ENCODE data around the gene TMEM108.

TMEM108 gene

DNA sequence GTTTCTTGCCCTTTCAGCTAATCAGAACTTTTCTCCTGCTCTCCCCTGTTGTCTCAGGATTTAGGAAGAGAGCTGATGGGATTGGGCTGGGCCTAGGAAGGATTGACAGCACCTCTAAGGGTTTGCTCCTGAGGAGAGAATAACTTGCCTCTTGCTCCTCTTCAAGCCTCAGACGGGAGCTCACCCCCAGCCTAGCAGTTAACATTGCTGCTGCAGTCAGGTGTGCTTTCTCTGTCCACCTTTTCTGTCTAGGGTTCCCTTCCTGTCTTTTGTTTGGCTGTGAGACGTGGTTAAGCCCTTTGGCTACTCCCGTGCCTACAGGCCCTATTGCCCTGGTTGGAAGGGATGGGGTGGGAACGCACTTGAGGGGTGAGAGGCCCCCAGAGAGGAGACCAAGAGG, 20.1 kb downstream of the TMEM108 start:
- no peak for DNase-seq

GRCh38 chr3:133058831-133059230, 20.6 kb downstream of the TMEM108 start:
- no peak for DNase-seq

DNA sequence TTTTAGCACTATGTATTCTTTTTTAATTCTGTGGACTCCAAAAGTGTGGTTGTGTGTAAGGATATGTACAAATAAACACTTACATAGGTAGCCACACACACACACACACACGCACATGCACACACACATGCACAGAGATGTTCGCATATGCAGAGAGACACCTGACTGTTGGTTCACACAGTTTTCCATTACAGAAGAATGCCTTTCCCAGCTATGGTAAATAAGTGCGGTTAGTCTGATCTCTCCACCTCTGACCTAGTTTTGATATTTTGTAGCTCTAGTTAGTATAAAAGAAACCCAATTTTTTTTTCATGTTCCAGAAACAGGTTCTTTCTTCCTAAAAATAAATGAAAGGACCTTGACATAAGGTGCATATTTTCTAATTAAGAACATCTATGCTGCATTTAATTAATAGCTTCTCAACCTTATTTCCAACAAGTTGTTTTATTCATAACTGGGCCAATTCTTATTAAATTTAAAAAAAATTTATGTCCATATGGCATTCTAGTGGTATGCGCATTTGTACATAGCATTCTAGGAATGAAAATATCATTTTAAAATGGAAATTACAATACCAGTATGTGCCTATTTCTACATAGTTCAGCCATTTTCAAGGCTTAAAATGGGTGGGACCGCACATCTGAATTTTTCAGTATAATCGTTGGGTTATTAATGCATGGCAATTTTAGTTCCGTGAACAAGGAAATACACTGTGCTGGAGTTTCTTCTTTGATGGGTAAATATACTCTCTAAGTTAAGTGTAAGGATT, 27.2 kb downstream of the TMEM108 start:
- no peak for DNase-seq

DNA sequence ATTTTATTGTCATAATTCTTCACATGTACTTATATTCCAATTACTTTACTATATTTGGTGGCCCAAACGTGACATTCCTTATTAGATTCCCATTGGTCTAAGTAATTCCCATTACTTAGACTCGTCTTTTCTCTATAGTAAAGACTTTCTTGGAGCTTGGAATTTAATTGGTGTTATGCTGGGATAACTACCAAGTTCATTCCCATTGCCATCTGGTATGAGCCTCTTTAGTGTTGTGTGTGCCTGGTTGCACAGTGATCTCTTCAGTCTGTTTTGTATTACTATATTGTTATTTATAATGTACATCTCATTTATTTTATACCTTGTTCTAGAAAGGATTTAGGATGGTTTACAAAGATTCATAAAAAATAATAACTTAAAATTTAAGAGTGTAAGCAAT, 27.8 kb downstream of the TMEM108 start:
- no peak for DNase-seq

GRCh38 chr3:133069556-133070286, 31.5 kb downstream of the TMEM108 start:
- DNase-seq = no peak

GRCh38 chr3:133074977-133075376, 36.8 kb downstream of the TMEM108 start:
- no peak for DNase-seq

- DNase-seq = no peak
Observed at GRCh38 chr3:133077688-133078087, 39.5 kb downstream of the TMEM108 start.

GRCh38 chr3:133079621-133080020, 41.4 kb downstream of the TMEM108 start:
- DNase-seq = no peak

- no peak for DNase-seq
Observed at GRCh38 chr3:133081016-133081415, 42.8 kb downstream of the TMEM108 start.

GRCh38 chr3:133083395-133083794, 45.2 kb downstream of the TMEM108 start:
- DNase-seq = no peak

DNA sequence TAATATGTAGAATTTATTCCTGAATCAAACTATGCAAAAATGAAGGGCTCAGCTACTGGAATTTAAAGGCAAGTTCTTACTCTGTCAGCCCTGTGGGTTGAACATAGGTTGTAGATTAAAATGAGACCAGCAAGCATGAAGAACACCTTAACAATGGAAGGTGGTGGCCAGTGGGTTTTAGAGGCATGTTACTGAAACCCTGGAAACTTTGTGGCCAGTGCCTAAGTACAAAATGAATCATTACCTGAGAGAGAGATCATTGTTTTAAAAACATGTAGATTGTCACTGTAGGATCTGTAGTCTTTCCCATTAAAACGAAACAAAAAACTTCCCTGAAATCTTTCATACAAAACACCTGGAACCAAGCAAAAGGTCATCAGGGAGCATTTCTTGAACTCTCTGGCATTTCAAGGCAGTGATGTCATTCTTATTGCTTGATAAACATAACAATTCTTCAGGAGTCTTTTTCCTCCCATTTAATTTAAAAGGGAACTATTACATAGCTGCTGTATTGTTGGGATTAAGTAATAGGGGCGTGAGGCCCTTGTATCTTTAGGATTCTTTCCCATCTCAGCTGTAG, 51.8 kb downstream of the TMEM108 start:
- DNase-seq = no peak

DNA sequence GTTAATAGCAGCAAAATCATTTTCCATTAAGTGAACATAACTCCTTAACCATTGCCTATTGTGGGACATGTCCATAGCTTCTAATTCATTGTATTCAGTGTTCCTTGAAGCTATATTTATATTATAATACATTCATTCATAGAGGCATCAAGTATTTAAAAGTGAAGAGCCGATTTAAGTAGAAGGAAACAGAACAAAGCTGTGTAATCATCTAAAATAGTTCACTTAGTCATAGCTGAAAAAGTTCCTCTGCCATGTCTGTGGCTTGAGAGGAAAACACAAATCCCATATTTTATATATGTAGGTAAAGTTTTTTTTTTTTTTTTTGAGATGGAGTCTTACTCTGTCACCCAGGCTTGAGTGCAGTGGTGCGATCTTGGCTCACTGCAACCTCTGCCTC, 54.5 kb downstream of the TMEM108 start:
- DNase-seq = no peak

- DNase-seq = no peak
Observed at GRCh38 chr3:133093366-133093765, 55.2 kb downstream of the TMEM108 start.

GRCh38 chr3:133096900-133097613, 58.9 kb downstream of the TMEM108 start:
- DNase-seq = peak; percentile 33

DNA sequence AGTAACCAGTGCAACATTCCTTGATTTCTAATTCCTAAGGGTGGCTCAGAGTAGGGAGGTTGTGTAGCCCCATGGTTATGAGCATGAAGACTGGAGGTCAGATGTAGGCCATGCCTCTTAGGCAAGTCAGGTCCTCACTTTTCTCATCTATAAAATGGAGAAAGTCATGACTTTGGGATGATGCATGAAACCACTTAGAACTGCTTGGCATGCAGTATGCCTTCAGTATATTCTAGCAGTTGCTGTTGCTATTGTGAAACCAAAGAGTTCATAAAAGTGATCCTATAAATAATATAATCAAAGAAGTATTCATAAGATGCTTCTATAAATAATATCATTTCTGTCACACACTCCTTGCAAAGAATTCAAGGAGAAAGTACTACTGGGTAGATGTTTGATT, 65.5 kb downstream of the TMEM108 start:
- no peak for DNase-seq

DNA sequence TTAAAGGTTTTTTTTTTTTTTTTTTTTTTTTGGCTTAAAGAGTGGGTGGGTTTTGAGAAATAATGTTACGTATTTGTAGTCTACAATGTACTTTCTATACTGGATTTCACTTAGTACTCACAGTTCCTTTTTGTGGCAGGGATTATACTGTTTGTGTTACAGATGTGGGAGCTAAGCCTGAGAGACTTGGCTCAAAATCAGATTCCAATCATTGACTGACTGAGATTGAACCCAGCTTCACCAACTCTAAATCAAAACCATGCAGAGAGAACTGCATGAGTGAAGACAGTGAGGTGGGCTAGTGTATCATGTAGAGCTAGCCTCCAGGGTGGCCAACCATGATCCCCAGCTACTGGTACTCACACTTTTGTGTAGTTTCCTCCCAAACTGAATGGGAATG, 68.0 kb downstream of the TMEM108 start:
- no peak for DNase-seq

- no peak for DNase-seq
Observed at GRCh38 chr3:133112666-133113065, 74.5 kb downstream of the TMEM108 start.

DNA sequence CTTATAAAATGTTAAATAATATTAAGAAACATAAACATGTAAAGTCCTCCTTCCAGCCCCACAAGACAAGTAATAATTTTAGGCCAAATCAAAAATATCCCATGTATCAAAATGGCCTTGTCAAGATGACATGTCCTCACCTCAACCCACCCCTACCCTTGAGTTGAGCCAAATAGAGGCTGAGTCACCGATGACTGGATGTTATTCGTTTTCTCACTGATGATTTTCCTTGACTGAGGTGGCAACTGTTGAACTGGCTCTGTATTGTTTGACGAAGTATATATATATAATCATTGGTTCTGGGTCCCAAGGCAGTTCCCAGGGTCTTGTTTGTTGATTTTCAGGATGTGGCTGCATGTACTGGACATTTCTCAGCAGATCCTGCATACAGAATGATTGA, 75.3 kb downstream of the TMEM108 start:
- DNase-seq = no peak

DNA sequence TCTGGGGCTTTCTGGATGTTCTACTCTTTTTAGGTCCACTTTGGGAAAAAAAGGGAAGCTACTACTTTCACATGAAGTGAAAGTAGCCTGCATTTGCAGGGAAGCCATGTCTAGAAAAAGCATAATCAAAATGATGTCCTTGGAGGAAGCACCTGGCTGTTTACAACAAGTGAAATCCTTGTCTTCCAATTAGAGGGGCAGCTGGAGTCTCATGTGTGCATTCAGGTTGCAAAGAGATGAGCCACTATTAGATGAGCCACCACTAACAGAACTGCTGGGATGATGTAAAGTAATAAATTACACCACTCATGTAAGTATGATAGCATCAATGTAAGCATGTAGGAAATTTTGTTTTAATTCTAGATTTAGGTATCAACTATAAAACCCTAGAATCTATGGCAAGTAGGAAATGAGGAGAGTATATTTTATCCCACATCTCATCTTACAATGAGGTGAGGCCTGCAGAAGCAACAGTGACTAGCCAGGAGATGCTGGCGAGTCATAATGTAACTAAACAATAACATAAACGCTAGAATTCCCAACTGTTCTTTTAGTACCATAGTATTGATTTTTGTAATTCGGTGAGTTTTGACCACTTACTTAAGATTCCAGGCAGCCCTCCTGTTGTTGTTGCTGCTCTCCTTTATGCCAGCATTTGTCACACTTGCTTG, 75.9 kb downstream of the TMEM108 start:
- no peak for DNase-seq

GRCh38 chr3:133115176-133115575, 77.0 kb downstream of the TMEM108 start:
- no peak for DNase-seq

- DNase-seq = peak; percentile 46
Observed at GRCh38 chr3:133117342-133117741, 79.2 kb downstream of the TMEM108 start.

- no peak for DNase-seq
Observed at GRCh38 chr3:133119176-133119575, 81.0 kb downstream of the TMEM108 start.

- no peak for DNase-seq
Observed at GRCh38 chr3:133121450-133121849, 83.3 kb downstream of the TMEM108 start.
